Left forelimb (tissue), 1 donor: ENCODE results near the gene LRIG1.
"Not testable (repeated sequence)": the region's sequence is repeated elsewhere in the genome, so short reads cannot be mapped to it uniquely, and the experiment has no call there.

Source experiments
- DNase-seq: peaks from one replicate; pipeline ENCODE4 v3.0.0-alpha.2; 2018; ENCODE audit warnings: low spot score

Gene LRIG1

GRCh38 chr3:66421893-66422292 is 78.9 kb downstream of the LRIG1 start:
- DNase-seq = not testable (repeated sequence)

DNA sequence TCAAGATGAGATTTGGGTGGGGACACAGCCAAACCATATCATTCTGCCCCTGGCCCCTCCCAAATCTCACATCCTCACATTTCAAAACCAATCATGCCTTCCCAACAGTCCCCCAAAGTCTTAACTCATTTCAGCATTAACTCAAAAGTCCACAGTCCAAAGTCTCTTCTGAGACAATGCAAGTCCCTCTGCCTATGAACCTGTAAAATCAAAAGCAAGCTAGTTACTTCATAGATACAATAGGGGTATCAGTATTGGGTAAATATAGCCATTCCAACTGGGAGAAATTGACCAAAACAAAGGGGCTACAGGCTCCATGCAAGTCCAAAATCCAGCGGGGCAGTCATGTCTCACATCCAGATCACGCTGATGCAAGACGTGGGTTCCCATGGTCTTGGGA is 79.7 kb downstream of the LRIG1 start:
- DNase-seq = not testable (repeated sequence)

- no peak for DNase-seq
Measured at GRCh38 chr3:66419036-66419435, 81.8 kb downstream of the LRIG1 start.

DNA sequence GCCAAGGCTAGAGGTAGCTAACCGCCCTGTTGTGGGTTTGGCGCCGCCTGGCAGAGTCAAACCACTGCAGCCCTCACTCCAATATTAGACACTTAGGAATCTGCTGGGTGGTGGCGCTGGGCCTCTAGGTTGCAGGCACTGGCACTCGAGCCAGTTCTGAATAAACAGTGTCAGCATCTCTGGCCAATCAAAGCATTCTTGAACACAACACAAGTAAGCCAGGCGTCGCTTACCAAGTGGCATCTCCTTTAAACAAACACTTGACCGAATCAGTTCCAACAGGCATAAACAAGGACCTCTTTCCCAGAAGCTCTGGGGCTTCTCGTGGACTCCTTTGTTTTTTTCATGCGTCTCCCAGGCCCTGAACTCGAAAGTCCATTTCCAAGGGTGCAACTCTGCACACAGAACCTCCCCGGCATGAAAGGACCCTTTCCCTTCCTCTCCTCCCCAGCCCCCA is 82.3 kb downstream of the LRIG1 start:
- DNase-seq = no peak

DNA sequence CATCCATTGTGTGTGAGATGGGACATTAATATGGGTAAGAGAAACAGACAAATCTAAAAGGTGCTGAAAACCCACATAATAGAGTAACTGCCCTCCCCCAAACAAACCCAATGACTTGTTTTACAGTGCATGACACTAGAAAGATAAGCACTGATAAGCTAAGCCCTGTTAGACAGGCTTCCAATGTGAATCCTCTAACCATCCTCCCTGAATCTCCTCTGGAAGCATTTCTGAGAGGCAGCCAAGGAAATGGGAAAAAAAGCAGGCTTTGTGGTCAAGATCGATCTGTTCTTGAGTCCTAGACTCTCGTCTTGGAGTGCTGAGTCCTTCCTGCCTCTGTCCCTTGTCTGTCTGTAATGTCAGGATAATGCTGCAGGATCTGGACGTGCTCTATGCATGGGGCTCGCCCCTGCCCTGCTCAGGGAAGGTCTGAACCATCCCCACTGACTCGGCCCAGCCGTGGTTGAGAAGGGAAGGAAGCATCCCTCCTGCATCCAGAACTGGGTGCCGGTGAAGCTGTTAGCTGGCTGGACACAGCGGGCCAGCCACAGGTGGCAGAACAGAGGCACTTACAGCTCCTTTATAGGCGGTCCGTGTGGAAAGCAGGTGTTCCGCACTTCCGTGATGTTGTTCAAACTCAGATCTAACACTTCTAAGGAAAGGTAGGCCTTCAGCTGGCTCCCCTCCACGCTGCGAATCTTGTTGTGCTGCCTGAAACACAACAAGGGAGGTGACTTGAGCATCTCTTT is 84.1 kb downstream of the LRIG1 start:
- no peak for DNase-seq

GRCh38 chr3:66415867-66416428 is 84.9 kb downstream of the LRIG1 start:
- DNase-seq = no peak

GRCh38 chr3:66414846-66415245 is 86.0 kb downstream of the LRIG1 start:
- no peak for DNase-seq

DNA sequence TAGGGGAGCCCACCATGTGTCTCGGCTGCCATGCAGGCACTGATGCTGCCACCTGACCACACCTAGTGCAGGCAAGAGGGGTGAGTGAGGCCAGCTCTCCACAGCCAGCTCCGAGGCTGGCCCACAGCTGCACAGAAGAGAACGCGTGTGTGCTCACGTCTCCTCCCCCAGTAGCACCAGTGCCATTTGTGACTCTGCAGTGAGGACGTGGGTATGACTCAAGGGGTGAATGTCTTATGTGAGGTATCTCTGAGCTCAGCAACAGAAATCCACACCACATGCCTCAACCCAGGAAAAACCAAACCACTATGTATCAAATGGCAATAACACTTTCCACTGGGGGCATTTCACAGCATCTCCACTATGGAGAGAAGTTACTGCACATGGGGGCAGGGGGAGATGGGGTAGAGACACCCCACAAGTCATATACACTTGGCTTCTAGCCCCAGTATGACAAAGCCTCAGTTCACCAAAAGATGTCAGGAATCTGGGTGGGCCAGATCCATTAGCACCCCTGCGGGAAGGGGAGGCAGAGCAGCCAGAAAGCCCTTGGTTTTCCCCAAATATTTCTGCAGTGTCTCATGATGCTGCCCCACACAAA is 87.6 kb downstream of the LRIG1 start:
- DNase-seq = peak; percentile 28

DNA sequence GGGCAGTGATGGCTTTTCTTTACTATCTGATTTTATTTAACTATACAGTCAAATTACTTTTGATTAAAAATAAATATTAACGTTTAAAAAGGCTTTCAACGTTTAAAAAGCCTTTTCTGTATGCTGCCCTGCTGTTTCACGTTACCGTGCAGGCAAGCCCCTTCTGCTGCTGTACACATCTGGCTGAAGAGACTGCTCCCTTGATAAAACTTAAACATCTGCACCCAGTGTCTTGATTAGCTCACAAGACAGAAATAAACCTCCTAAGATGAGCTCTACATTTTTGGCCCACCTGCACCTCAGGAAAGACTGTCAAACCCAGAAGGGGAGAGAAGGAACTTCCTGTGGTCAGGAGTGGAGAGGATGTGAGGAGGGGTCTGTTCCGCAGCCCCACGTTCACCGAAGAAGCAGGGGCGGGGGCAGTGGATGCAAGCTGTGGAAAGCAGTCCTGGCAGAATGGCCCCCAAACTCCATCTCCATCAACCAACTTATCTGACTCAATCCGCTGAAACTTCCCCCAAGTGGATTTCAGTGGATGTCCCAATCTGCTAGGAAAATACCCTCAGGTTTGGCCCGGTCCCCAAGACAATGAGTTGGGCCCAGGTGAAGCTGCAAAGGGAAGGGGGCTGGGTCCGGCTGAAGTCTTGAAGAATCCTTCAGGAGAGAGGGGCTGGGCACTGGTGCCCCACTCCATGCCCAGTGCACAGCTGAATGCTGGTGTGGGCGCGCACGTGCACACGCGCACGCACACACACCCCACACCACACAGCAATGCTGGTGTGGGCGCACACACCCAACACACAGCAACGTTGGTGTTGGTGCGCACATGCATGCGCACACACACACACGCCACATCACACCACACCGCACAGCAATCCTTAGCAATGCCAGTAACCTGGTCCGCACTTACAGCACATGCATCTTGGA is 88.6 kb downstream of the LRIG1 start:
- no peak for DNase-seq

GRCh38 chr3:66411474-66411873 is 89.3 kb downstream of the LRIG1 start:
- no peak for DNase-seq

DNA sequence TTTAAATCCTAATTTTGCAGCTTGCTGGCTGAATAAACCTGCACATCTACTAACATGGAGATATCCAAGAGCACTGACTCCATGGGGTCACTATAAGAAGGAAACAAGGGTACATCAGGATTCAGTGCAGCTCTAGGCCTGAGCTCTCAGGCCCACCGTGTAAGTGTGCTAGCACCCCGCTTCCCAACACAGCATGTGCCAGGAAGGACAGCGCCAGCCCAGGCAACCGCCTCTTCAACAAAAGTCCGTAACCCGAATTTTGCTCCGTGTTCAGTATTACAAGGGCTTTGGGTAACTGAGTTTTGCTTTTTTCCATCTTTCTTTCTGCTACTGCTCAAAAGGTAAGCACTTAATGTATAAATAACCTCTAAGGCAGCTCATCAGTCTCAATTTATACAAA is 89.8 kb downstream of the LRIG1 start:
- no peak for DNase-seq

DNA sequence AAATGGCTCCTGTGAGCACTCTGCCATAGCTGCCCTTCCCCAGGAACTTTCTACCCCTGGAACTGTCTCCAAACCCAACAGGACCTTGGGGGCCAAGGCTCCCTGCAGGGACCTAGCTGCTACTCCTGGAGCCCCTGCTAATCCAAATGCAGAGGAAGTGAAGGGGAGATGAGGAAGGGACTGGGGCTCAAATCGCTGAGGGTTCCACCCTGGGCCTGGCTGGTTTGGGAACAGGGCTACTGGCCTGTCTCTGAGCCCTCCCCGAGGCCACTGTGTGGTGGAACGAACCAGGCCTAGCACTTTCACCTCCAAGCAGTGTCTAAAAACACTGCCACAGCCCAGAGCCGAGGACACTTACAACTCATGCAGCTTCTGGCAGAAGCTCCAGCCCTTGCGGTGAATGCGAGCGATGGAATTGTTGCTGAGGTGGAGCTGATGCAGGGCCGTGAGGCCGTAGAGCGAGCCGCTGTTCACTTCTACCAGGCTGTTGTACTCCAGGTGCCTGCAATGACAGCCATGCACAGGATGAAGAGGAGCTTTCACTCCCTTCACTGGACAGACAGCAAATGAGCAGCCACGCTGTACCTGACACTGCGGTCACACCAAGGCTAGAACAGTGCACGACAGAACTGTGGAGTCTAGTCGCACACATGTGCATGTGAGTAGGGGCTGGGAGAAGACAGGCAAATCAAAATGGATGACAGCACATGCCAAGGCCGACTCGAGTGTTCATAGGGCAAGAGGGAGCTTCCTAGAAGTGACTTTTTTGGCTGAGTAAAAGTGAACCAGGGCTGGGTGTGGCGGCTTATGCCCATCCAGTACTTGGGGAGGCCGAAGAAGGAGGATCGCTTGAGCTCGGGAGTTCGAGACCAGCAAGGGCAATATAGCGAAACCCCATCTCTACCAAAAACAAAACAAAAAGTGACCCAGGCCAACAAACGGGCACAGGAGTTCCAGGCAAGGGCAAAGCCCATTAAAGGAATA is 90.8 kb downstream of the LRIG1 start:
- peak; percentile 58 for DNase-seq

DNA sequence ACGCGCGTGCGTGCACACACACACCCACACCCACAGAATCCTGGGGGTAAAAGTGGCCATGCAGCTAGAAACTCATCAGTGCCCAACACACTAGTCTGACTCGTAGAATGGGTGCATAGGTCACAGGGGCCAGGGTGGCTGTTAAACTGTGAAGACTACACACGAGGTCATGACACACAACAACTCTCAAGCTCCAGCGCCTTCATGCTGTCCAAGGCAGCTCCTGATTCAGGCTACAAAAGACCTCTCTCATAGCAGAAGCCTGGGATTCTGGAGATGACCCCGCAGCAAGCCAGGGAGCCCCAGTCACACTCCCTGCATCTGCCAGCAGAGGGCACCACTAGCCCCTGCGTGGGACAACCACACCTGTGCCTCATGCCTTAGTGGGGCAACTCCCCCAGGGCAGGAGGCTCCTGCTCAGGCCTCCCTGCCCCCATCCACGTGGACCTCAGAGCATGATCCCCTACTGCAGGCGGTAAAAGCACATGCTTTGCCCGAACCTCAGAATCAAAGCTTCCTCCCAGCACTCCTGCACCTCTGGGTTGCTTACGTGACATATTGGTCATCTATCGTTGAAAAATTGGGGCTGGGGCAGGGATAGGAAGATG is 93.1 kb downstream of the LRIG1 start:
- peak; percentile 81 for DNase-seq

GRCh38 chr3:66406831-66407610 is 93.8 kb downstream of the LRIG1 start:
- no peak for DNase-seq

- DNase-seq = peak; percentile 61
Measured at GRCh38 chr3:66406163-66406562, 94.7 kb downstream of the LRIG1 start.

DNA sequence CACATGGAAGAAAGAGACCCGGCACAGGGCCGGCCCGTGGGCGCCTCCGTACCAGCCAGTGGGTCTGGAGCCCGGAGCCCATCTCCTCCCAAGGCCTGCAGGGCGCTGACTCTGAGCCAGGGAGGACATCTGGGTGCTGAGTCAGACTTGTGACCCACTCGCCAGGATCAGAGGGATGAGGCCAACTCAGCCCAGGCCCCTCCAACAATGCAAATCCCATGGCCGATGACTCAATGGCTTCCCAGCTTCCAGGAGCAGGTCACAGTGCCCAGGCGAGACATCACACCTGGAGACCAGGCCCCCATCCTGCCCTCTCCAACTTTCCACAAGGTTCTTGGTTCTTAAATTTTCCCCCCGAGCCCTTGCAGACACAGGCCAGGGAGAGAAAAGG is 95.1 kb downstream of the LRIG1 start:
- peak; percentile 58 for DNase-seq

GRCh38 chr3:66404903-66405700 is 95.7 kb downstream of the LRIG1 start:
- DNase-seq = no peak

DNA sequence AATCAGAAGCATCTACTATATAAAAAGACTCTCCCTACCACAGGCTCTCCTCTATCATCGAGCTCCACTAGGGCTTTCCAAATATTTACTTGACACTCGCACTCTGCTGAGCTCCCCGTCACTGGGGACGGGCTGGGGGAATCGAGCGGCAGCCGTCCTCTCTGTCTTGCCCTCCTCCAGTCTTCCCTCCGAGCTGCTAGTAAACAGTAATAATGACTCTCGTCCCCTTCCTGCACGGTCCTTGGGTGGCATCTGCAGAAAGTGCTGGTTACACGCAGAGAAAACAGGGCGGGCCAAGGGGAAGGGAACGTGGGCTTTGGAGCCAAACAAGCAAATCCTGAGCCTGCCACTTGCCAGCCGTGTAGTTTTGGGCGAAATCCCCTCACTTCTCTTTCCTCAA is 96.6 kb downstream of the LRIG1 start:
- no peak for DNase-seq
